NCI-H2081 treated with DMSO at 0.1 percent for 48 hours (cell line): ENCODE data around the gene MTREX.

Experiments used
- DNase-seq: peaks from one replicate; lab custom pipeline; 2025; lab: John Stamatoyannopoulos, UW

Gene MTREX

GRCh38 chr5:55324815-55325418 lies 17.1 kb downstream of the MTREX start:
- no peak for DNase-seq

- DNase-seq = no peak
These were observed 17.8 kb downstream of the MTREX start for GRCh38 chr5:55325621-55326020.

GRCh38 chr5:55327281-55327680 lies 19.5 kb downstream of the MTREX start:
- no peak for DNase-seq

GRCh38 chr5:55331321-55331720 lies 23.5 kb downstream of the MTREX start:
- DNase-seq = no peak

GRCh38 chr5:55333017-55333416 lies 25.2 kb downstream of the MTREX start:
- DNase-seq = no peak

- DNase-seq = no peak
These were observed 26.0 kb downstream of the MTREX start for GRCh38 chr5:55333811-55334210.

GRCh38 chr5:55338092-55338613 lies 30.4 kb downstream of the MTREX start:
- DNase-seq = no peak

- DNase-seq = no peak
These were observed 31.0 kb downstream of the MTREX start for GRCh38 chr5:55338810-55339243.

- DNase-seq = no peak
These were observed 35.3 kb downstream of the MTREX start for GRCh38 chr5:55343107-55343506.

- DNase-seq = no peak
These were observed 35.8 kb downstream of the MTREX start for GRCh38 chr5:55343609-55344008.

- no peak for DNase-seq
These were observed 36.7 kb downstream of the MTREX start for GRCh38 chr5:55344392-55344992.

- no peak for DNase-seq
These were observed 37.5 kb downstream of the MTREX start for GRCh38 chr5:55345327-55345726.

GRCh38 chr5:55347786-55348185 lies 40.0 kb downstream of the MTREX start:
- no peak for DNase-seq

- no peak for DNase-seq
These were observed 43.0 kb downstream of the MTREX start for GRCh38 chr5:55350754-55351153.

- no peak for DNase-seq
These were observed 49.1 kb downstream of the MTREX start for GRCh38 chr5:55356896-55357295.

- DNase-seq = no peak
These were observed 52.4 kb downstream of the MTREX start for GRCh38 chr5:55360190-55360589.

- no peak for DNase-seq
These were observed 56.1 kb downstream of the MTREX start for GRCh38 chr5:55363856-55364255.

- no peak for DNase-seq
These were observed 56.8 kb downstream of the MTREX start for GRCh38 chr5:55364537-55365055.

GRCh38 chr5:55370291-55370925 lies 62.6 kb downstream of the MTREX start:
- no peak for DNase-seq

GRCh38 chr5:55371145-55371544 lies 63.4 kb downstream of the MTREX start:
- DNase-seq = no peak

- no peak for DNase-seq
These were observed 64.5 kb downstream of the MTREX start for GRCh38 chr5:55372130-55372925.

- DNase-seq = no peak
These were observed 70.0 kb downstream of the MTREX start for GRCh38 chr5:55377810-55378209.
